EL (cell line): Measurements from ENCODE around the gene TATDN3.
A peak's percentile ranks its signal among the peaks of the same experiment; 100 is the strongest.
"Not testable (repeated sequence)": the region's sequence is repeated elsewhere in the genome, so short reads cannot be mapped to it uniquely, and the experiment has no call there.

ENCODE experiments used
- DNase-seq: peaks from one replicate; pipeline ENCODE4 v3.0.0-alpha.2; 2016

Gene TATDN3

DNA sequence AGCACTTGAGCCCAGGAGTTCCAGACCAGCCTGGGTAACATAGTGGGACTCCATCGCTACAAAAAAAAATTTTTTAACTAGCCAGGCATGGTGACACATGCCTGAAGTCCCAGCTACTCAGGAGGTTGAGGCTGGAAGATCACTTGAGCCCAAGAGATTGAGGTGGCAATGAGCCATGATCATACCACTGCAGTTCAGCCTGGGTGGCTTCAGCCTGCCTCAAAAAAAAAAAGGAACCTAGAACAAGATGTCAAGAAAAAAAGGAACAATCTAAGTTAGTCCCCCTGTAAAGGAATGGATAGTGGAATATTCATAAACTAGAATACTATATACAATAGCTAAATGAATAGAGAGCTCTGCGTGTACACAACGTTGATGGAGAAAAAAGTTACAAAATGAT, 14.5 kb upstream of the TATDN3 start:
- no peak for DNase-seq

DNA sequence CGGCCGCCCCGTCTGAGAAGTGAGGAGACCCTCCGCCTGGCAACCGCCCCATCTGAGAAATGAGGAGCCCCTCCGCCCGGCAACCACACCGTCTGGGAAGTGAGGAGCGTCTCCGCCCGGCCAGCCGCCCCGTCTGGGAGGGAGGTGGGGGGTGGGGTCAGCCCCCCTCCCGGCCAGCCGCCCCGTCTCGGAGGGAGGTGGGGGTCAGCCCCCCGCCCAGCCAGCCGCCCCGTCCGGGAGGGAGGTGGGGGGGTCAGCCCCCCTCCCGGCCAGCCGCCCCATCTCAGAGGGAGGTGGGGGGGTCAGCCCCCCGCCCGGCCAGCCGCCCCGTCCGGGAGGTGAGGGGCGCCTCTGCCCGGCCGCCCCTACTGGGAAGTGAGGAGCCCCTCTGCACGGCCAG, 12.6 kb upstream of the TATDN3 start:
- DNase-seq: not testable (repeated sequence)

DNA sequence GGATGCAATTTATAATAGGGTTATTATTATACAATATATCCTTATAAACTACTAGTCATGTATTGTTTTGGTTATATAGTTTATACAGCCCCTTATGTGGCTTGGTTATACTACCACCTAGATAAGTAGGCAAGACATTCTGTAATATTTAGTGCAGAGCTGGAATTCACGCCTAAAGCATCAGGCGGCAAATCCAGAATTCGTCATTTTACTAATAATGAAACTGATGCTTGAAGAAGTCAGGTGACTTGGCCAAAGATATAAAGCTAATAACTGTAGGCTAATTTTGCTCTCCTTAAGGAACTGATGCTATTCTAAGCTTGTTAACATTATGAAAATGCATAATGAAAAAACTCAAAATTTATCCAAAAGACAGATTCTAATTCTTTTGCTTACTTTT, 10.9 kb upstream of the TATDN3 start:
- no peak for DNase-seq

DNA sequence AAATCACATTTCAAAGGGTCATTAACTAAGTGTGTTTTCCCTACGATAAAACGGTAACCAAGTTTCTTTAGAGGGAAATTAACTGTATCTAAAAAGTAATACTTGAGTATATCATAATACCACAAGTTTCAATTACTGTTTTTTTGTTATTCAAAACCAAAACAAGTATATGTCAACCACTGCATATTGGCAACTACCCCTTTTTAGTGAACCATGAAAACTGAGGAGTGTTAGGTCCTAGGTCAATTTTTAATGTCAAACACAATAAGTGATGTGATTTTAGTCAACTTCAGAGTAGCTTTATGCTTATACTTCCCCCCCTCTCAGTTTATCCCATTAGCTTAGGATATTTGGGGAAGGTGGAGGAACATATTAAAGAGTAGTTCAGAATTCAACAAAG, 10.5 kb upstream of the TATDN3 start:
- no peak for DNase-seq

DNA sequence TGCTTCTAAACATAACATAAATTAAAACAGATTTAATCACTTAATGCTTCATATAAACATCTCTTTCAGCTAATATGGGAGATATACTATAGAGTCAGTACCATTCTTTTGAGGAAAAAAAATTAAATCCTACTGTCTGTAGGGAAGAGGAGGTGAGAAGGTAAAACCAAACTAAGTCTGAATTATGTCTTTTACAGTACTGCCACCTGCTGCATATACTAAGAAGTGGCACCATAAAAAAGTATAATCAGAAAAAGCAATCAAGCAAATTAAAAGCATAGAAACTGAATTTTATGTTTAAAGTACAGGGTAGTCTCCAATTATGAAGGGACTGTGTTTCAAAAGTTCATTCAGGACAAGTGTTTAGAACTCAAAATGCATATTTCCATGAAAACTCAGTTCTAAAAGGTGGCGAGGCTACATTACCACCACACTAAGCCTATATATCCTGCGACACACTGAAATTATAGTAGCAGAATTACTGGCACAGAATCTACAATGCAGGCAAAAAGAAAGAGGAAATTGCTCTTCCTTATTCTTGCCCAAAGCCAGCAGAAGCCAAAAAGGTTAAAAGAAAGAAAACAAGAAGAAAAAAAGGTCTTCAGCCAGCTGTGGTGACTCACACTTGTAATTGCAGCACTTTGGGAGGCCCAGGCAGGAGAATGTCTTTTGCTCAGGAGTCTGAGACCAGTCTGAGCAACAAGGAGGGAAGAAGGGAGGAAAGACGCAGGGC, 9.1 kb upstream of the TATDN3 start:
- DNase-seq: peak; percentile 54

DNA sequence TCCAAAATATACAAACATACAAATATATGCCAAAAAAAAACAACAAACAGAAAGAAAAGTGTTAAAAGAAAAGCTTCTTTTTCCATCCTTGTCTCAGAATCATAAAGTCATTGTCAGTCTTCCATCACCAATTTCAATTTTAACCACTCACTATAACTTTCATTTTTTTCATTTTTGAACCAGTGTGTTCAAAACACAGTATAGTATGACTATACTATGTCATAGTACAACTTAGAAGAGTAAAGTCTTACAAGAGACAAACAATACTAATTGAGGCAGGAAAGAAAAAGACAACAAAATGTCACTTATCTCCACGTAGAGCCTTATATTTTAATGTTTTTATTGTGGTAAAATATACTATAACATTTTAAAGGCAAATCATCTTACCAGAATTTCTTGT, 7.7 kb upstream of the TATDN3 start:
- DNase-seq: no peak

DNA sequence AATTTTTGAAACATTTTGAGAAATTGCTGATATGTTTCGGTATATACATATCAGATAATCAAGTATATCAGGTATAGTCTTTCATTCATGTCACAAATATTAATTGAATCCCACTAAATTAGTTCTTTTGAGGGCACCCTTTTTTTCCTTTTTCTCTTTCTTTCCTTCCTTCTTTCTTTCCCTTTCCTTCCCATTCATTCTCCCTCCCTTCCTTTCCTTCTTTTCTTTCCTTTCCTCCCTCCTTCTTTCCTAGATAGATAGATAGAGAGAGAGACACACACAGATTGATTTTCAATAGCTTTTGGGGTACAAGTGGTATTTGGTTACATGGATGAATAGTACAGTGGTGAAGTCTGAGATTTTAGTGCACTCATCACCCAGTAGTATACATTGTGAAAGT, 5.8 kb upstream of the TATDN3 start:
- DNase-seq: no peak

DNA sequence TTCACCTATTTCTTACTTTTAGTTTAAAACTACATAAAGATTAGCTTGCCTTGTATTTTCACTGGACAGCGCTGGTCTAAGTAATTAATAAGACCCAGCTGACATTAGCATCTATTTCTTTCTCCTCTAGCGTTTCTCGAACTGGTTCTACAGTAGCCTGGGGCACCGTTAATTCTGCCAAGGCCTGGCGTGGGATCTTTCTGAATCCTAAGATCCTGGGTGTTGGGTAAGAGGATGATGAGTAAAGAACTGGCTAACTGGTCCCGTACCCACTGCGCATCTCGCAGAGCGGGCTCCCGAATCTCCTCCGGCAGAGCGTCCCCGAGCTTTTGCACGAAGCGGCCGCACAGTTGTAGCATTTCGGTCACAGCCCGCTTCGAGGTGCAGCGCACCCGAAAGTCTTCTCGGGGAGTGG, 426 bp upstream of the TATDN3 start:
- DNase-seq: peak; percentile 84

DNA sequence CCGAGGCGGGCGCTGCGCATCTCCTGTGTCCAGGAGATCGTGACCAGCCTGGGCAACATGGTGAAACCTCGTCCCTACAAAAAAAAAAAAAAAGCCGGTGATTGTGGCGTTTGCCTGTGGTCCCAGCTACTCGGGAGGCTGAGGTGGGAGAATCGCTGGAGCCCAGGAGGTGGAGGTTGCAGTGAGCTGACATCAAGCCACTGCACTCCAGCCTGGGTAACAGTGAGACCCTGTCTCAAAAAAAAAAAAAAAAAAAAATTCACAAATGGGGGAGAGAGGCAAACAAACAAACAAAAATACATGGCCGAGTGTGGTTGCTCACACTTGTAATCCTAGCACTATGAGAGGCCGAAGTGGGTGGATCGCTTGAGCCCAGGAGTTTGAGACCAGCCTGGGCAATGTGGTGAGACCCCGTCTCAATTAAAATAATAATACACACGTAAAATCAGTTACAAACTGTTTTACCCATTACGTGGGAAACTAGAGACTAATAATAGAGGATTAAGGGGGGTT, 758 bp downstream of the TATDN3 start:
- no peak for DNase-seq

DNA sequence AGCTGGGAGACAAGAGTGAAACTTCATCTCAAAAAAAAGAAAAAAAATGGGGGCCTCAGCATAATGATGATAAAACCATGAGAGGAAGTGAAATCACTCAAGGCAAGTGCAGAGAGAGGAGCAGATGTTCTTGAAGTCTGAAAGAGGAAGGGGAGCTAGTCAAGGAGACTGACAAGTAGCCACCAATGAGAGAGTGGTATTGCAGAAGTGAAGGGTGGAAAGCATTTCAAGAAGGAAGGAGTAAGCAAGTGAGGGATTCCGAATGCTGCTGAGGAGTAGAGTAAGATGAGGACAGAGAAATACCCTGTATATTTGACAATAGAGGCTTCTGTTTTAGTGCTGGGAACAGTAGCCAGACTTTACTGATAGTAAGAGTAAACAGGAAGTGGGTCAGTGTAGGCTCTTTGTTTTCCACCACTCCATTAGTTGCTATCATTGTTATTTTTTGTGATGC, 2.9 kb downstream of the TATDN3 start:
- DNase-seq: no peak

DNA sequence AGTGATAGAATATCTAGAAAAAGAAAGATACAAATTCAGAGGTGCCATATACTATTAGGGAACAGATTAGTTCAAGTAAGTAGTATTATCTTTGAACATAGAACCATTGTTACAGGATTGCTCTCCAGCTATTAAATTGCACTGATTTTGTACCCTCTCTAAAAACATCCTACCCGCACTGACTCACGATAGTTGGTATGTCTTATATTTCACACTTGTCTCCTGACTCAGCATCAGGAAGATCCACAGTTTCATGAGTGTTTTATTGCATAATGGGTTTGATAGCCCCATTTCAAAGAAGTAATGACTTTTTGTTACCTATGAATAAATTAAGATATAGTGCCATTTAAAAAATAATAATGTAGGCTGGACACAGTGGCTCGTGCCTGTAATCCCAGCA, 6.0 kb downstream of the TATDN3 start:
- DNase-seq: peak; percentile 66

DNA sequence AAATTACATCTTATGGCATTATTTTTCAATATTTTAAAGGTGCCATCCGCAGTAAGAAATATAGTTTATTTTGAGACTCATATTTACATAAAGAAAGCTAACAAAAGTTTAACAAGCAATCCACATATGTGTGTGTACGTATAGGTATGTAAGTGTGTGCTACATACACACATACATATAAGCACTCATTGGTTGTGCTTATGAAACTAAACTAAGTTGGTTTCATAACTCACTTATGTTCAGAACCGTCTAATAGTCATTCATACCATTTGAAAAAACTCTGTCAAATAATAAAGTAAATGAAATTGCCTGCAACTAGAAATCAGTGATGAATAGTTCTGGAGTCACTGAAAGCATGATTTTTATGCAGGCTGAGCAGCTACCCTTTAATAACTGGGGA, 14.1 kb downstream of the TATDN3 start:
- DNase-seq: no peak

DNA sequence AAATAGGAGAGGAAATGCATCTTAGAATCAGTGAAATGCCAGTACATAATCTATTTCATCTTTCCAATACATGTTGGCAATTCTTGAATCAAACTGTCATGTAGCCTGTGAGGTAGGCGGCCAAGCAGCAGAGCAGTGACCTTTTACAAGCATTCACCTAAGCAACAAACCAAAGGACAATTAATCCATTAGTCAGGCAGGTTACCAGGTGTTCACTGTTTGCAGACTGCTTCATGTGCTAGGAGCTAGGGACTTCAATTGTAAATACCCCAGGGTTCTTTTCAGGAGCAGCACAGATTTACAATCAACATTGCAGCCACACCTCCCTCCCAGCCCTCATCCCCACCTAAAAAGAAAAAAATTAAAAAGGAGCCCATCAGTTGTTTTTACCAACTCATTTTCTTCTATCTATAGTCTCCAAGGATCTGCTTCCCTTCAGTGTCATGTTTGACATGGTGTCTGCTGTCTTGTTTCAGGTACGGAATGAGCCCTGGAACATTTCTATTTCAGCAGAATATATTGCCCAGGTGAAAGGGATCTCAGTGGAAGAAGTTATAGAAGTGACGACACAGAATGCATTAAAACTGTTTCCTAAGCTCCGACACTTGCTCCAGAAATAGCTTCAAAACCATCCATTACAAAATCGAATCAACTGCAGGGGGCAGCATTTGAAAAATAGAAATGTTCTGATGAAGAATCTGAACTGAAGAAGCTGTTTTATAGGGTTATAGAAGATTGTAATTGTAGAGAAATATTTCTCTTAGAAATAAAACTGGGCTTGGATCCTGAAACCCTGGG, 23.0 kb downstream of the TATDN3 start:
- DNase-seq: peak; percentile 13

DNA sequence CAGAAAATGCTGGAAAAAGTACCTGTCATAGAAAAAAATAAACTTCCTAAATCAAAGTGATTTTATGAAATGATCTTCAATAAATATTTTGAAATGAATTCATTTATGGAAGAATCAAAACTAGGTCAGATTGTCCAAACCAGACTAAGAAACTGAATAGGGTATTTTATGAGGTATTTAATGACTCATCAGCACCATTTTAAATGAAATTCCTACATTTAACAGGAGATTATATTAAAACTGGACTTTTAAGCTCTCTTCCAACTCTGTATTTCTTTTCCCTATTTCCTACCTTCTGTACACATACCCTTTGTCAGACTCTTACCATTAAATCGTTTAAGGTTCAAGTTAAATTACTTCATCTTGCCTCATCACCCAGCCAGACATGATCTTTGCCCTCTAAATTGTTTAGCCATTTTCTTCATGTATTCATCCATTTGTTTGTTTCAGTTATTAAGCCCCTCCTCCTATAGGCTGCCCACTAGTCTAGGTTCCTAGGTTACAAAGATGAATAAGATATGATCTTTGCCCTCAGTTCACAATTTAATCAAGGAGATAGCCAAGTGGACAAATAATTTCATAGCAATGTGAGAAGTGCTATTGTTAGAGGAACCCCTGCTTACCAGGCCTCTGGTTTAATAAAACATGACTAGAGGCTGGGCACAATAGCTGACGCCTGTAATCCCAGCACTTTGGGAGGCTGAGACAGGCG, 25.0 kb downstream of the TATDN3 start:
- peak; percentile 6 for DNase-seq

DNA sequence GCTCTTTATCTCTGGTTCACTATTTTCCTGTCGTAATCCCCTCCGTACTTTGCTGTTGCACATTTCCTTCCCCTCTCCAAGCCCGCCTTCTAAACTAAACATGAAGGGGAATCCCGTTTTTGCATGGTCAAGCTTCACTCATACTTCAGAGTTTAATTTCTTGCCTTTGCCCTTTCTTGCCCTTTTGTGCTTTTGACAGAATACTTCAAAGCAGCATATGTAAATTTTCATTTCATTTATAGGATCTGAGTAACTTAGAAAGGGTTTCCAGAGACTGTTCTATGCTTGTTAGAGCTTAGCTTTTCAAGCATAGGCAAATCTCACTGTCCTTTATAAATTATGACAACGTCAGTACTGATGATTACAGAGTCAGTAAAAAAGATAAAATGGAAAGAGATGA, 28.0 kb downstream of the TATDN3 start:
- no peak for DNase-seq

DNA sequence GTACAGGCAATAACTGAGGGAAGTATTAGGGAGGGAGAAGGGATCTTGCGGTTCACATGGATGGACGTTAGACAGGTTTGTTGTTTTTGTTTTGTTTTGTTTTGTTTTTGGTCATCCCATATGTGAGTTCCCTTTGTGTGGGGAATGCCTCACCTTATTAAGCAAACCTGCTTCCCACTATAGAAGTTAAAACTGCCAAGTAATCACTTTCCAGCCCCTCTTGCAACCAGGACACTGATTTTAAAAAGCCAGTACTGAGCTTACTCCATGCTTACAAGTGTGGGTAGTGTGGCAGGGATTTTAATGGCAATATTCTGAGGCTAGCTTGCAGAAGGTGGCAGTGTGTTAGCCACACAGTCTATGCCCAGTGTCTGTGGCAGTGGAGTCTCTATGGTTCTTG, 29.3 kb downstream of the TATDN3 start:
- no peak for DNase-seq

DNA sequence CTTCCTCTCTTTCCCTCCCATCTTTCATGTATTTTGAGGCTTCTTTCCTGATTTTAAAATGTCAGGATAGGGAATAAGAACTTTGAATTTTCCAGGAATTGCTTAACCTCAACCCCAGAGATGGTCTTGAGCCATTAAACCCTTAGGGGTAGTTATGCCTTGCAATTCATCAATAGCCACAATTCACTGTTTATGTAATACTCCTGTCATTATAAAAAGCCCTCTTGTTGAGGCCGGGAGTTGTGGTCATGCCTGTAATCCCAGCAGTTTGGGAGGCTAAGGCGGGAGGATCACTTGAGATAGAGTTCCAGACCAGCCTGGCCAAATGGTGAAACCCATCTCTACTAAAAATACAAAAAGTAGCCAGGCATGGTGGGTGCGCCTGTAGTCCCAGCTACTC, 31.3 kb downstream of the TATDN3 start:
- DNase-seq: no peak

DNA sequence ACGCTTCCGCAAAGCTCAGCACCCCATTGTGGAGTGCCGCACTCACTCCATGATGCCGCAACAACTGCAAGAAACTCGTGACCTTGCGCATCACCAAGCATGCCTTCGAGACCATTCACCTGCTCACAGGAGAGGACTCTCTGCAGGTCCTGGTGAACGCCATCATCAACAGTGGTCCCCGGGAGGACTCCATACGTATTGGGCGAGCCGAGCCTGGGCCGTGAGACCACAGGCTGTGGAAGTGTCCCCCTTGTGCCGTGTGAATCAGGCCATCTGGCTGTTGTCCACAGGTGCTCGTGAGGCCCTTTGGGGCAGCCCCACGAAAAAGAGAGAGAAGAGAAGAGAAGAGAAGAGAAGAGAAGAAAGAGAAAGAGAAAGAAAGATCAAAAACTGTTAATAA, 32.5 kb downstream of the TATDN3 start:
- no peak for DNase-seq

DNA sequence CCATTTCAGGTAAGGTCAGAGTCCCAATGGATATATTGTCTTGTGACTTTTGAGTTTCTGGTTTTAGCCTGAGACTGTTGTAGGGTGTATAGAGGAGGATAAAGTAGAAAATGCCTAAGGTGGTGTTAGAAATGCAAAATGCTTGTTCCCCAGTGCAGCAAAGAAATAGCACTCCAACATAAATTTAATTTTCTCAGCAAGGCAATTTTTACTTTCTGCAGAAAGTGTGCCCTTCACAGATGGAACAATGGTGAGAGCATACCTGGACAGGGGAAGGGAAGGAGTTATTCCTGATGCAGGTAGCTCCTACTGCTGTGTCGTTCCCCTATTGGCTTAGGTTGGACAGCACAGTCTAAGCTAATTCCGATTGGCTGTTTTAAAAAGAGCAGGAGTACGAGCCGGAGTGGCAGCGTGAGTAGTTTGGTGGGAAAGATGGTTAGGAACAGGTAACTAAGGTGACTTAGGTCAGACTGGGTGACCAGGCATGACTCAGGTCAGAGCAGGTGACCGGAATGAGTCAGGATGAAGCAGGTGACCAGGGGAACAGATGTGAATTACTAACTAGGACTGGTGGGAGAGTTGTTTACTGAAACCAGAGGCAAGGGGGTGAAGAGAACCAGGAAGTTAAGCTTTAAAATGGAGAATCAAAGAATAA, 34.2 kb downstream of the TATDN3 start:
- DNase-seq: no peak

DNA sequence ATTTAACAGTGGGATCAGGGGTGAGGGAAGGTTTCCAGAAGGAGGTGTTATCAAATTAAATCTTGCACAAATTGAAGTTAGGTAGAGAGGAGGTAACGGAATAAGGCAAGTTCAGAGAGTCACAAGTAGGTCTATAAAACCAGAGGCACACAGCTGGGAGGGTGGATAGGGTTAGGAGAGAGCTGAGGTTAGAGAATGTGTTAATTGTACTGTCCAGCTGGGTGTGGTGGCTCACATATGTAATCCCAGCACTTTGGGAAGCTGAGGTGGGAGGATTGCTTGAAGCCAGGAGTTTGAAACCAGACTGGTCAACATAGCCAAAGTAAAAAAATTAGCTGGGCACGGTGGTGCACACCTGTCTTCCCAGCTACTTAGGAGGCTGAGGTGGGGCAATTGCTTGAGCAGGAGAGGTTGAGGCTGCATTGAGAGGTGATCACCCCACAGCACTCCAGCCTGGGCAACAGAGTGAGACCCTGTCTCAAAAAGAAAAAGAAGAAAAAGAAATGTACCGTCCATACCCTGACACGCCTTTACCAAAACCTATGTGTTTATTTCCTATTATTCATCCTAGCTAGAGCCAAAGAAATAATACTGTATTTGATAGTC, 35.6 kb downstream of the TATDN3 start:
- DNase-seq: no peak

DNA sequence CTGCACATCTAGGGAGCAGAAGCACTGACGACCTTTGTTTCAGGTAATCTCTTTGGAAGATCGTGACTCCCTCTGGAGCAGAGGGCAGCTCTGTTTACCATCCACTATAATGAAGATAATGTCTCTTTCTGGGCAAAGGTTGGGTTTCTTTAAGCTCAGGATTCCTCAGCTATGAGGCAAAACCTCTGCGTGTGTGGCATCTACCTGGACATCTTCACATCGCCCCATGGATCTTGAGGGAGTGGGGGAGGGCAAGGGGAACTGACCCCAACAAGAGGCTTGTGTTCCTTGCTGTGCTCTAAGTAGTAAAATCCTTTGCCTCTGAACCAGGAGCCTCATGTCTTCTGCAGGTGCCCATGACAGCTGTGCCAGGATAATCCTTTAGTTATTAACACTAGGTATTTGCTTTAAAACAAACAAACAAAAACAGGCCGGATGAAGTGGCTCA, 36.2 kb downstream of the TATDN3 start:
- DNase-seq: no peak

DNA sequence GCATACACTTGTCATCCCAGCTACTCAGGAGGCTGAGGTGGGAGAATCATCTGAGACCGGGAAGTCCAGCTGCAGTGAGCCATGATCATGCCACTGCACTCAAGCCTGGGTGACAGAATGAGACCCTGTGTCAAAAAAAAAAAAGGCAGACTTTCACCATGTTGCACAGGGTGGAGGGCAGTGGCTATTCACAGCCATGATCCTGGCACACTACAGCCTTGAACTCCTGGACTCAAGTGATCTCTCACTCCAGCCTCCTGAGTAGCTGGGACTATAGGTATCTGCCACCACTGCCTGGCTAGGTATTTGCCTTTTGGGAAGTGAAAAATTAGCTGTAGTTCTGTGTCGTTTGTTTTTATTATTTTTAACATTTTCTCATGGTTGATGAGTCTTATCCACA, 36.7 kb downstream of the TATDN3 start:
- DNase-seq: no peak
